Breast epithelium (tissue), 4 donors: ENCODE measurements around the gene KITLG. TPM values are rescaled to one million over a fixed set of nuclear protein-coding genes. Genes with fewer than 3 reads are reported as not detected.
"Not testable (repeated sequence)": the region's sequence is repeated elsewhere in the genome, so short reads cannot be mapped to it uniquely, and the experiment has no call there.

Experiments
- DNase-seq, 2 donors: peaks; one replicate each; pipeline ENCODE4 v3.0.0-alpha.2; 2019; ENCODE audit warnings: low spot score in 2 of 2
- H3K27ac ChIP-seq, 2 donors: fragments of 200-600 bp; sonication (generic) in 1 of 2; one replicate each; pipeline ENCODE4 v1.5.1; 2016 to 2019; ENCODE audit warnings: mild to moderate bottlenecking in 1 of 2
- H3K27me3 ChIP-seq, 2 donors: fragments of 200-600 bp; sonication (generic) in 1 of 2; one replicate each; pipeline versions ENCODE4 v1.5.1 to v1.6.0; 2017 to 2019; ENCODE audit warnings: control low read depth in 1 of 2, mild to moderate bottlenecking in 1 of 2
- H3K36me3 ChIP-seq: fragments of 200-600 bp; one replicate; pipeline ENCODE4 v1.5.1; 2019
- H3K4me1 ChIP-seq, 2 donors: fragments of 200-600 bp; sonication (generic); one replicate each; pipeline ENCODE4 v1.5.1; 2016 to 2019; ENCODE audit warnings: control low read depth in 1 of 2
- H3K4me3 ChIP-seq, 3 donors: fragments of 200-600 bp; sonication (generic); 1 replicate in 2 of 3; 2 replicates in 1 of 3; pipeline ENCODE4 v1.5.1; 2016 to 2019; ENCODE audit warnings: mild to moderate bottlenecking in 3 of 3, moderate library complexity in 2 of 3
- H3K9me3 ChIP-seq, 2 donors: fragments of 200-600 bp; sonication (generic) in 1 of 2; one replicate each; pipeline ENCODE4 v1.5.1; 2016 to 2019; ENCODE audit warnings: control low read depth in 1 of 2
- CTCF ChIP-seq, 3 donors: fragments of 450-650 bp; IDR thresholded peaks; one replicate each; pipeline ENCODE4 v1.5.1; 2016 to 2017; ENCODE audit warnings: antibody characterized with exemption in 3 of 3, mild to moderate bottlenecking in 3 of 3, moderate library complexity in 3 of 3
- POLR2A ChIP-seq: fragments of 450-650 bp; IDR thresholded peaks from one replicate; pipeline ENCODE4 v1.6.1; 2016; ENCODE audit warnings: antibody characterized with exemption, mild to moderate bottlenecking, moderate library complexity
- POLR2AphosphoS5 ChIP-seq, 3 donors: sonication (generic); formaldehyde crosslinking; IDR thresholded peaks; one replicate each; pipeline ENCODE4 v1.6.1; 2017; ENCODE audit warnings: antibody characterized with exemption in 3 of 3
- intact Hi-C: fragments of 100-400 bp; cut with DNase I; formaldehyde crosslinking; loops from one replicate; pipeline ENCODE4 v1.15.1; 2023; ENCODE audit warnings: low total_unique reads
- total RNA-seq, 3 donors: library from RNA; depleted of rRNA; stranded (reverse); fragments of >200 nt; gene quantifications; one replicate each; pipeline ENCODE4 v1.1.0, GENCODE V29; 2016

Gene KITLG
- total RNA-seq, 3 donors from 2014 or later = 18.4 to 31.8 (median 26.5) TPM

- no peak overlapping the region for H3K27ac ChIP-seq
- no peak overlapping the region for H3K4me3 ChIP-seq
- no peak for DNase-seq
- no peaks in the 10 kb centered on the region for H3K9me3 ChIP-seq
- H3K27me3 ChIP-seq = no peaks in the 10 kb centered on the region
- intact Hi-C loops = no loop called here
- TF ChIP-seq POLR2AphosphoS5 (IDR thresholded peaks at IDR 0.05) = no peak
- TF ChIP-seq CTCF (IDR thresholded peaks at IDR 0.05) = no peak
- TF ChIP-seq POLR2A = no peak
- H3K4me1 ChIP-seq = peaks cover 0 to 11% of the 10 kb centered on the region in 2 donors
- H3K36me3 ChIP-seq = no peaks in the 10 kb centered on the region
These were observed 61.3 kb downstream of the KITLG start for GRCh38 chr12:88518863-88519403.

GRCh38 chr12:88516811-88517210 lies 63.5 kb downstream of the KITLG start:
- Histone ChIP-seq H3K4me3 (no peak overlapping the region), H3K4me1 (peaks cover 0 to 11% of the 10 kb centered on the region in 2 donors), H3K27me3 (no peaks in the 10 kb centered on the region), H3K36me3 (no peaks in the 10 kb centered on the region), H3K9me3 (no peaks in the 10 kb centered on the region), H3K27ac (no peak overlapping the region)
- no peak for TF ChIP-seq POLR2A
- TF ChIP-seq POLR2AphosphoS5 (IDR thresholded peaks at IDR 0.05) = no peak
- no peak for TF ChIP-seq CTCF (IDR thresholded peaks at IDR 0.05)
- intact Hi-C loops = no loop called here
- no peak for DNase-seq

- no peaks in the 10 kb centered on the region for H3K36me3 ChIP-seq
- no peak for DNase-seq
- no peaks in the 10 kb centered on the region for H3K9me3 ChIP-seq
- no peaks in the 10 kb centered on the region for H3K4me1 ChIP-seq
- H3K27me3 ChIP-seq = no peaks in the 10 kb centered on the region
- intact Hi-C loops = no loop called here
- H3K4me3 ChIP-seq = no peak overlapping the region
- no peak for TF ChIP-seq CTCF (IDR thresholded peaks at IDR 0.05)
- no peak for TF ChIP-seq POLR2AphosphoS5 (IDR thresholded peaks at IDR 0.05)
- no peak for TF ChIP-seq POLR2A
- no peak overlapping the region for H3K27ac ChIP-seq
These were observed 69.4 kb downstream of the KITLG start for GRCh38 chr12:88510843-88511242.

GRCh38 chr12:88509851-88510250 lies 70.4 kb downstream of the KITLG start:
- Histone ChIP-seq H3K4me1 (no peaks in the 10 kb centered on the region), H3K9me3 (no peaks in the 10 kb centered on the region), H3K27me3 (no peaks in the 10 kb centered on the region), H3K36me3 (no peaks in the 10 kb centered on the region), H3K27ac (no peak overlapping the region), H3K4me3 (no peak overlapping the region)
- intact Hi-C loops = no loop called here
- TF ChIP-seq POLR2A (no peak), POLR2AphosphoS5 (IDR thresholded peaks at IDR 0.05) (no peak), CTCF (IDR thresholded peaks at IDR 0.05) (no peak)
- DNase-seq = no peak

- H3K27ac ChIP-seq = no peak overlapping the region
- H3K4me1 ChIP-seq = no peaks in the 10 kb centered on the region
- DNase-seq = no peak
- H3K9me3 ChIP-seq = no peaks in the 10 kb centered on the region
- TF ChIP-seq CTCF (IDR thresholded peaks at IDR 0.05) = no peak
- TF ChIP-seq POLR2A = no peak
- no peak overlapping the region for H3K4me3 ChIP-seq
- H3K36me3 ChIP-seq = no peaks in the 10 kb centered on the region
- intact Hi-C loops = no loop called here
- no peaks in the 10 kb centered on the region for H3K27me3 ChIP-seq
These were observed 70.9 kb downstream of the KITLG start for GRCh38 chr12:88509347-88509746.

- H3K27me3 ChIP-seq, H3K36me3 ChIP-seq, H3K4me1 ChIP-seq, H3K9me3 ChIP-seq, DNase-seq, intact Hi-C loops, H3K27ac ChIP-seq, H3K4me3 ChIP-seq: not testable (repeated sequence)
These were observed 72.4 kb downstream of the KITLG start for GRCh38 chr12:88507851-88508250.
